Neural cell (in vitro differentiated cells): ENCODE results near the gene ARFRP1. TPM values are rescaled to one million over a fixed set of nuclear protein-coding genes. Genes with fewer than 3 reads are reported as not detected.

Experiments
- H2AFZ ChIP-seq: fragments of 200-600, 300-800 bp; sonication (generic), shearing (Covaris generic); 2 replicates; pipeline ENCODE4 v1.6.0; 2014; ENCODE audit warnings: low read depth, mild to moderate bottlenecking, antibody characterized with exemption, low read length, moderate library complexity
- H3F3A ChIP-seq: fragments of 200-600 bp; shearing (Covaris generic); 2 replicates; pipeline ENCODE4 v1.6.1; 2016; ENCODE audit warnings: mild to moderate bottlenecking, moderate library complexity, mixed read lengths, antibody characterized with exemption, low read length; ENCODE audit not compliant: insufficient read depth, poor library complexity, severe bottlenecking
- H3K27ac ChIP-seq: fragments of 200-600, 300-800 bp; sonication (generic), shearing (Covaris generic); 2 replicates; pipeline ENCODE4 v1.5.1; 2014; ENCODE audit warnings: mild to moderate bottlenecking, low read length, moderate library complexity
- H3K27me3 ChIP-seq: fragments of 300-800, 200-600 bp; sonication (generic), shearing (Covaris generic); 2 replicates; pipeline ENCODE4 v1.6.0; 2014; ENCODE audit warnings: mild to moderate bottlenecking, low read depth, low read length, moderate library complexity; ENCODE audit not compliant: insufficient read depth
- H3K36me3 ChIP-seq: fragments of 300-800, 200-600 bp; sonication (generic), shearing (Covaris generic); 2 replicates; pipeline ENCODE4 v1.5.1; 2014; ENCODE audit warnings: mild to moderate bottlenecking, antibody characterized with exemption, low read length, moderate library complexity; ENCODE audit not compliant: insufficient read depth
- H3K4me2 ChIP-seq: fragments of 300-800, 200-600 bp; sonication (generic), shearing (Covaris generic); 2 replicates; pipeline ENCODE4 v1.6.0; 2014; ENCODE audit warnings: mild to moderate bottlenecking, low read length
- H3K4me3 ChIP-seq: fragments of 300-800, 200-600 bp; sonication (generic), shearing (Covaris generic); 2 replicates; pipeline ENCODE4 v1.5.1; 2014; ENCODE audit warnings: mild to moderate bottlenecking, low read length, moderate library complexity
- H3K79me2 ChIP-seq: fragments of 200-600 bp; shearing (Covaris generic); replicated peaks from 2 replicates; pipeline ENCODE4 v1.6.0; 2014; ENCODE audit warnings: mild to moderate bottlenecking, low read length, moderate library complexity; ENCODE audit not compliant: insufficient read depth
- H3K9ac ChIP-seq: fragments of 300-800, 200-600 bp; sonication (generic), shearing (Covaris generic); 2 replicates; pipeline ENCODE4 v1.6.1; 2016; ENCODE audit warnings: mild to moderate bottlenecking, low read length, mixed read lengths
- H3K9me2 ChIP-seq: fragments of 200-600 bp; shearing (Covaris generic); 2 replicates; pipeline ENCODE4 v1.6.1; 2016; ENCODE audit warnings: mild to moderate bottlenecking, low read length, mixed read lengths; ENCODE audit not compliant: insufficient read depth
- H3K9me3 ChIP-seq: fragments of 200-600, 300-800 bp; sonication (generic), shearing (Covaris generic); 2 replicates; pipeline ENCODE4 v1.6.1; 2016; ENCODE audit warnings: mild to moderate bottlenecking, mixed run types, low read length, moderate library complexity, mixed read lengths
- H4K20me1 ChIP-seq: fragments of 200-600 bp; shearing (Covaris generic); 2 replicates; pipeline ENCODE4 v1.6.1; 2016; ENCODE audit warnings: mild to moderate bottlenecking, mixed run types; ENCODE audit not compliant: insufficient read depth
- EP300 ChIP-seq: fragments of 450-650 bp; conservative IDR thresholded peaks from 2 replicates; pipeline ENCODE4 v1.6.1; 2014; ENCODE audit warnings: antibody characterized with exemption, mild to moderate bottlenecking, moderate library complexity; ENCODE audit not compliant: poor library complexity, severe bottlenecking
- EZH2 ChIP-seq: fragments of 200-600, 300-800 bp; shearing (Covaris generic), sonication (generic); IDR thresholded peaks from 2 replicates; pipeline ENCODE4 v1.6.1; 2014; ENCODE audit warnings: antibody characterized with exemption, low read length, borderline replicate concordance, mild to moderate bottlenecking; ENCODE audit not compliant: insufficient read depth, poor library complexity, severe bottlenecking
- MXI1 ChIP-seq: fragments of 450-650 bp; conservative IDR thresholded peaks from 2 replicates; pipeline ENCODE4 v1.6.1; 2014; ENCODE audit warnings: antibody characterized with exemption, mild to moderate bottlenecking; ENCODE audit not compliant: poor library complexity, severe bottlenecking
- POLR2AphosphoS5 ChIP-seq: IDR thresholded peaks from 2 replicates; pipeline ENCODE4 v1.6.1; 2012
- RAD21 ChIP-seq: fragments of 450-650 bp; conservative IDR thresholded peaks from 2 replicates; pipeline ENCODE4 v1.6.1; 2014; ENCODE audit warnings: antibody characterized with exemption, mild to moderate bottlenecking, moderate library complexity
- SMC3 ChIP-seq: fragments of 450-650 bp; conservative IDR thresholded peaks from 2 replicates; pipeline ENCODE4 v1.6.1; 2014; ENCODE audit warnings: antibody characterized with exemption, mild to moderate bottlenecking, moderate library complexity; ENCODE audit not compliant: poor library complexity
- TAF1 ChIP-seq: IDR thresholded peaks from 2 replicates; pipeline ENCODE4 v1.6.1; 2012; ENCODE audit warnings: low read depth
- polyA plus RNA-seq: library from polyadenylated mRNA; depleted of rRNA; stranded (reverse); fragments of >200 nt; gene quantifications from 2 replicates; pipeline ENCODE4 v1.2.3, GENCODE V29; 2014
- TF ChIP-seq, protein P1 (sequence below): IDR thresholded peaks from 2 replicates; pipeline ENCODE4 v1.6.1; 2012; ENCODE audit warnings: borderline replicate concordance
- TF ChIP-seq, protein P2 (sequence below): fragments of 450-650 bp; IDR thresholded peaks from 2 replicates; pipeline ENCODE4 v1.5.1; 2014; ENCODE audit warnings: antibody characterized with exemption, mild to moderate bottlenecking, moderate library complexity; ENCODE audit not compliant: poor library complexity, severe bottlenecking

Gene ARFRP1
- polyA plus RNA-seq, 1 donor from 2014 or later = 70.9 TPM

DNA sequence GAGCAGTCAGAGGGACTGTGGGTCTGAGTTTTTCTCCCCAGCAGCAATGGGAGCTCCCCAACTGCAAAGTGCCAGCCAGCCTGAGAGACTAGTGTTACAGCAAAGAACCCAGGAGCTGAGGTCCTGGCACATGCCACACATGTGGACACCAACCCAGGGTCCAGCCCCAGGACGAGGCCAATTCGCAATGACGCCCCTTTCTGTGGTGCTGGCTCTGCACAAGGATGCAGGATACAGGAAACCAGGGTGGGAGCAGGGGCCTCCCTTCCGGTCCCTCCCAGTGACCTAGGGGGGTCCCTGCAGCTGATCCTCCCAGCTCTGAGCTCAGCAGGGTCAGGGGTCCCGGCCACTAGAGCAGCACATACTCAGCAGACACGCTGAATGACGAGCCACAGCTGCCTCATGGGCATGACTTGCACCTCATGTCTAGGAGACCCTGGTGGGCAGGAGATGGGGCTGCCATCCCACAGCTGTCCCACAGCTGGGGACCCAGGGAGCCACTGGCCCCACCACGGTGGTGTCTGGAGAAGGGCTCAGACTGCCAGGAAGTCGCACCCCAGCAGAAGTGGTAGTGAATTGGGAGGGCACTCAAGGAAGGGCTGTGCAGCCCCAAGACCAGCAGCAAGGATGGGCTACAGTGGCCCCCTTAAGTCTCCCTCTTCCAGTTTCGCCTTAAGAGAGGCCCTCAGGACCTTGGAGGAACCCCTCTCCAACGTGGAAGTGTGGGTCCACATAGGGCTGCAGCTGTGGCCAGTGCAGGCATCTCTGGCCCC is 3.6 kb downstream of the ARFRP1 start:
- Histone ChIP-seq H3K36me3 (no peaks in the 10 kb centered on the region), H3K9me2 (no peaks in the 10 kb centered on the region)
- TF ChIP-seq EP300 (no peak), SMC3 (no peak), TAF1 (no peak), RAD21 (no peak), MXI1 (no peak), EZH2 (no peak), POLR2AphosphoS5 (no peak)
- TF ChIP-seq, protein P1, sequence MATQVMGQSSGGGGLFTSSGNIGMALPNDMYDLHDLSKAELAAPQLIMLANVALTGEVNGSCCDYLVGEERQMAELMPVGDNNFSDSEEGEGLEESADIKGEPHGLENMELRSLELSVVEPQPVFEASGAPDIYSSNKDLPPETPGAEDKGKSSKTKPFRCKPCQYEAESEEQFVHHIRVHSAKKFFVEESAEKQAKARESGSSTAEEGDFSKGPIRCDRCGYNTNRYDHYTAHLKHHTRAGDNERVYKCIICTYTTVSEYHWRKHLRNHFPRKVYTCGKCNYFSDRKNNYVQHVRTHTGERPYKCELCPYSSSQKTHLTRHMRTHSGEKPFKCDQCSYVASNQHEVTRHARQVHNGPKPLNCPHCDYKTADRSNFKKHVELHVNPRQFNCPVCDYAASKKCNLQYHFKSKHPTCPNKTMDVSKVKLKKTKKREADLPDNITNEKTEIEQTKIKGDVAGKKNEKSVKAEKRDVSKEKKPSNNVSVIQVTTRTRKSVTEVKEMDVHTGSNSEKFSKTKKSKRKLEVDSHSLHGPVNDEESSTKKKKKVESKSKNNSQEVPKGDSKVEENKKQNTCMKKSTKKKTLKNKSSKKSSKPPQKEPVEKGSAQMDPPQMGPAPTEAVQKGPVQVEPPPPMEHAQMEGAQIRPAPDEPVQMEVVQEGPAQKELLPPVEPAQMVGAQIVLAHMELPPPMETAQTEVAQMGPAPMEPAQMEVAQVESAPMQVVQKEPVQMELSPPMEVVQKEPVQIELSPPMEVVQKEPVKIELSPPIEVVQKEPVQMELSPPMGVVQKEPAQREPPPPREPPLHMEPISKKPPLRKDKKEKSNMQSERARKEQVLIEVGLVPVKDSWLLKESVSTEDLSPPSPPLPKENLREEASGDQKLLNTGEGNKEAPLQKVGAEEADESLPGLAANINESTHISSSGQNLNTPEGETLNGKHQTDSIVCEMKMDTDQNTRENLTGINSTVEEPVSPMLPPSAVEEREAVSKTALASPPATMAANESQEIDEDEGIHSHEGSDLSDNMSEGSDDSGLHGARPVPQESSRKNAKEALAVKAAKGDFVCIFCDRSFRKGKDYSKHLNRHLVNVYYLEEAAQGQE = no peak
- TF ChIP-seq, protein P2, sequence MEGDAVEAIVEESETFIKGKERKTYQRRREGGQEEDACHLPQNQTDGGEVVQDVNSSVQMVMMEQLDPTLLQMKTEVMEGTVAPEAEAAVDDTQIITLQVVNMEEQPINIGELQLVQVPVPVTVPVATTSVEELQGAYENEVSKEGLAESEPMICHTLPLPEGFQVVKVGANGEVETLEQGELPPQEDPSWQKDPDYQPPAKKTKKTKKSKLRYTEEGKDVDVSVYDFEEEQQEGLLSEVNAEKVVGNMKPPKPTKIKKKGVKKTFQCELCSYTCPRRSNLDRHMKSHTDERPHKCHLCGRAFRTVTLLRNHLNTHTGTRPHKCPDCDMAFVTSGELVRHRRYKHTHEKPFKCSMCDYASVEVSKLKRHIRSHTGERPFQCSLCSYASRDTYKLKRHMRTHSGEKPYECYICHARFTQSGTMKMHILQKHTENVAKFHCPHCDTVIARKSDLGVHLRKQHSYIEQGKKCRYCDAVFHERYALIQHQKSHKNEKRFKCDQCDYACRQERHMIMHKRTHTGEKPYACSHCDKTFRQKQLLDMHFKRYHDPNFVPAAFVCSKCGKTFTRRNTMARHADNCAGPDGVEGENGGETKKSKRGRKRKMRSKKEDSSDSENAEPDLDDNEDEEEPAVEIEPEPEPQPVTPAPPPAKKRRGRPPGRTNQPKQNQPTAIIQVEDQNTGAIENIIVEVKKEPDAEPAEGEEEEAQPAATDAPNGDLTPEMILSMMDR = no peak

DNA sequence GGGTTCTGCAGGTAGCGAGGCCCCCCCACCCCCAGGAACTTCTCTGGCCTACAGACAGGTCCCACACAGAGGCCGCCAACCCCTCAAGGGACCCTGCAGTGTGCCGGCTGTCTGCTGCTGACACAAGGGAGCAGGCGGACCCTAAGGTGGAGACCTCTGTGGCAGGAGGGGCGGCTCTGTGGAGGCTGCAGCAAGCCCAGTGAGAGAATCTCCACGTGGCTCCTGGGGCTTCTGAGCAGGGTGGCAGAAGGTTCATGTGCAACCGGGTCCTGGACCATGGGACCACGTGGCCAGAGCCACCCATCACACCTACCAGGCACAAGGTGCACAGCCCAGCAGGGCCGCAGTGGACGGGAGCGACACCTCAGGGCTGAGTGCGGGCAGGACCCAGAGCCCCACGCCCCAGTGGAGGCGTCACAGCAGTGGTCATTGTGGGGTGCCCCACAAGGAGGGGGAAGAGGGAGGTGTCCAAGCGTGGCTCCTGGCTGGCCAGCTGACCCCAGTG is 4.3 kb downstream of the ARFRP1 start:
- H3K27ac ChIP-seq = no peak overlapping the region
- no peaks in the 10 kb centered on the region for H3F3A ChIP-seq
- H3K9me3 ChIP-seq = no peaks in the 10 kb centered on the region
- no peaks in the 10 kb centered on the region for H3K9me2 ChIP-seq
- peaks cover 8% of the 10 kb centered on the region for H3K79me2 ChIP-seq
- no peaks in the 10 kb centered on the region for H3K27me3 ChIP-seq
- no peak overlapping the region for H2AFZ ChIP-seq
- H3K4me3 ChIP-seq = no peak overlapping the region
- no peak overlapping the region for H3K9ac ChIP-seq
- no peak for TF ChIP-seq SMC3
- TF ChIP-seq RAD21 = no peak
- TF ChIP-seq EZH2 = no peak
- TF ChIP-seq EP300 = no peak
- TF ChIP-seq MXI1 = no peak
- no peak for TF ChIP-seq TAF1
- TF ChIP-seq, protein P2 = no peak
- TF ChIP-seq POLR2AphosphoS5 = no peak
- TF ChIP-seq, protein P1 = no peak
- H3K36me3 ChIP-seq = no peaks in the 10 kb centered on the region
- H4K20me1 ChIP-seq = no peaks in the 10 kb centered on the region
- no peak overlapping the region for H3K4me2 ChIP-seq

More for the DNA sequence above, 3.6 kb downstream of the ARFRP1 start:
- H3K9me3 ChIP-seq = no peaks in the 10 kb centered on the region
- H3K4me2 ChIP-seq = no peak overlapping the region
- no peak overlapping the region for H2AFZ ChIP-seq
- no peaks in the 10 kb centered on the region for H4K20me1 ChIP-seq
- H3K9ac ChIP-seq = no peak overlapping the region
- no peaks in the 10 kb centered on the region for H3F3A ChIP-seq
- no peak overlapping the region for H3K4me3 ChIP-seq
- H3K27me3 ChIP-seq = no peaks in the 10 kb centered on the region
- H3K27ac ChIP-seq = no peak overlapping the region
- peaks cover 14% of the 10 kb centered on the region for H3K79me2 ChIP-seq
